GM12878 (cell line): Measurements from ENCODE around the gene SSBP2. TPM values are rescaled to one million over a fixed set of nuclear protein-coding genes. Genes with fewer than 3 reads are reported as not detected.

Source experiments
- CBX5 ChIP-seq: sonication (generic); IDR thresholded peaks from 2 replicates; pipeline ENCODE4 v1.6.1; 2016; ENCODE audit warnings: low read depth, moderate library complexity, mild to moderate bottlenecking, inconsistent platforms
- CHD1 ChIP-seq: IDR thresholded peaks from 2 replicates; pipeline ENCODE4 v1.6.1; 2012; ENCODE audit warnings: low read depth, low read length, improper control_type of control experiment
- CUX1 ChIP-seq: IDR thresholded peaks from 2 replicates; pipeline ENCODE4 v1.6.1; 2012; ENCODE audit warnings: improper control_type of control experiment, low read depth, low read length; ENCODE audit not compliant: insufficient replicate concordance
- HDAC2 ChIP-seq: fragments of 200-600 bp; sonication (generic); IDR thresholded peaks from 2 replicates; pipeline ENCODE4 v1.6.1; 2017
- MYC ChIP-seq: IDR thresholded peaks from 2 replicates; pipeline ENCODE4 v1.6.1; 2011; ENCODE audit warnings: mild to moderate bottlenecking, low read length, moderate library complexity, inconsistent platforms; ENCODE audit not compliant: insufficient read depth, insufficient replicate concordance, insufficient read length, severe bottlenecking
- NR2C2 ChIP-seq: IDR thresholded peaks from 2 replicates; pipeline ENCODE4 v1.6.1; 2011; ENCODE audit warnings: borderline replicate concordance, low read depth; ENCODE audit not compliant: control insufficient read depth, insufficient read length
- polyA plus RNA-seq, 11 experiments: library from polyadenylated mRNA; depleted of rRNA in 4 of 11; unstranded in 6 of 11; stranded (reverse) in 5 of 11; fragments of >200 nt; fragmentation: Nextera tagmentation in 4 of 11; fragmentation: Illumina TruSeq in 1 of 11; extraction: Ambion mirVana in 4 of 11; extraction: Trizol in 1 of 11; gene quantifications; 1 replicate in 1 of 11; 2 replicates in 10 of 11; pipeline versions ENCODE4 v1.2.1 to v1.2.3, GENCODE V29; 2011 to 2016; ENCODE audit warnings: inconsistent platforms in 2 of 11, missing spikeins in 2 of 11, low read depth in 1 of 11
- total RNA-seq, 4 experiments: library from RNA; depleted of rRNA in 3 of 4; stranded (reverse); fragments of >200 nt in 3 of 4; fragmentation: Illumina TruSeq in 1 of 4; extraction: Trizol in 1 of 4; gene quantifications; 2 replicates each; pipeline versions ENCODE4 v1.2.1 to v1.2.3, GENCODE V29; 2013 to 2021
- TF ChIP-seq, protein P1 (sequence below): fragments of 150-350 bp; IDR thresholded peaks from 2 replicates; pipeline ENCODE4 v1.6.1; 2014; ENCODE audit warnings: mild to moderate bottlenecking, low read depth, low read length
- TF ChIP-seq, protein P2 (sequence below), 3 experiments: IDR thresholded peaks in 2 of 3; conservative IDR thresholded peaks in 1 of 3; 2 replicates each; pipeline ENCODE4 v1.5.1; 2011; ENCODE audit warnings: low read depth in 3 of 3, low read length in 3 of 3, mild to moderate bottlenecking in 3 of 3, control low read depth in 2 of 3, moderate library complexity in 2 of 3, inconsistent platforms in 1 of 3, mixed read lengths in 1 of 3; ENCODE audit not compliant: control insufficient read depth in 2 of 3, insufficient read depth in 1 of 3; ENCODE audit errors: extremely low read depth in 1 of 3
- TF ChIP-seq, protein P3 (sequence below): IDR thresholded peaks from 2 replicates; pipeline ENCODE4 v1.6.1; 2012; ENCODE audit warnings: low read depth, low read length, improper control_type of control experiment

Gene SSBP2
- total and polyA plus RNA-seq, 10 of the 15 experiments (the other 5 are each of a cell fraction or from before 2014, with no cell fraction given), result 52.2 to 132 (median 110) TPM

DNA sequence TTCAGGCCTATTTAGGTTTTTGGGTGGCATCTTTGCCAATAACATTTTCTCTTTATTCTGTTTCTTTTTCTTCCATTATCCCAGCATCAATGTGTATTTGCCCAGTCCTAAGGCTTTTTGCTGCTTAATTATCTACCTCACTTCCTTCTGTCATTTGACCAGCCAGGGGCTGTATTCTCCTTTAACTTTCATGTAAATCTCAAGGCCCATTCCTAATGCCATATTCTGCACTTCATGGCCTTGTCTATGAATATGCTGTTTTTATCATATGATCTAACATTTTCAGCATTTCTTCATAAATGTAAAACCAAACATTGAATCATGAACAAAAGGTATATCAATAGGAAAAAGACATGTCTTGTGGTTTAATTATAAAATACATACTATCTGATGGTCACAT lies 108.7 kb downstream of the SSBP2 start (continued):
- TF ChIP-seq, protein P1, sequence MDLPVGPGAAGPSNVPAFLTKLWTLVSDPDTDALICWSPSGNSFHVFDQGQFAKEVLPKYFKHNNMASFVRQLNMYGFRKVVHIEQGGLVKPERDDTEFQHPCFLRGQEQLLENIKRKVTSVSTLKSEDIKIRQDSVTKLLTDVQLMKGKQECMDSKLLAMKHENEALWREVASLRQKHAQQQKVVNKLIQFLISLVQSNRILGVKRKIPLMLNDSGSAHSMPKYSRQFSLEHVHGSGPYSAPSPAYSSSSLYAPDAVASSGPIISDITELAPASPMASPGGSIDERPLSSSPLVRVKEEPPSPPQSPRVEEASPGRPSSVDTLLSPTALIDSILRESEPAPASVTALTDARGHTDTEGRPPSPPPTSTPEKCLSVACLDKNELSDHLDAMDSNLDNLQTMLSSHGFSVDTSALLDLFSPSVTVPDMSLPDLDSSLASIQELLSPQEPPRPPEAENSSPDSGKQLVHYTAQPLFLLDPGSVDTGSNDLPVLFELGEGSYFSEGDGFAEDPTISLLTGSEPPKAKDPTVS, result no peak
- TF ChIP-seq CHD1 (no peak), CUX1 (no peak), HDAC2 (no peak), CBX5 (no peak), NR2C2 (no peak), MYC (no peak)
- TF ChIP-seq, protein P2, sequence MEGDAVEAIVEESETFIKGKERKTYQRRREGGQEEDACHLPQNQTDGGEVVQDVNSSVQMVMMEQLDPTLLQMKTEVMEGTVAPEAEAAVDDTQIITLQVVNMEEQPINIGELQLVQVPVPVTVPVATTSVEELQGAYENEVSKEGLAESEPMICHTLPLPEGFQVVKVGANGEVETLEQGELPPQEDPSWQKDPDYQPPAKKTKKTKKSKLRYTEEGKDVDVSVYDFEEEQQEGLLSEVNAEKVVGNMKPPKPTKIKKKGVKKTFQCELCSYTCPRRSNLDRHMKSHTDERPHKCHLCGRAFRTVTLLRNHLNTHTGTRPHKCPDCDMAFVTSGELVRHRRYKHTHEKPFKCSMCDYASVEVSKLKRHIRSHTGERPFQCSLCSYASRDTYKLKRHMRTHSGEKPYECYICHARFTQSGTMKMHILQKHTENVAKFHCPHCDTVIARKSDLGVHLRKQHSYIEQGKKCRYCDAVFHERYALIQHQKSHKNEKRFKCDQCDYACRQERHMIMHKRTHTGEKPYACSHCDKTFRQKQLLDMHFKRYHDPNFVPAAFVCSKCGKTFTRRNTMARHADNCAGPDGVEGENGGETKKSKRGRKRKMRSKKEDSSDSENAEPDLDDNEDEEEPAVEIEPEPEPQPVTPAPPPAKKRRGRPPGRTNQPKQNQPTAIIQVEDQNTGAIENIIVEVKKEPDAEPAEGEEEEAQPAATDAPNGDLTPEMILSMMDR (IDR thresholded peaks at IDR 0.05 in 2 of 3, conservative IDR thresholded peaks at IDR 0.05 in 1 of 3; ENCODE audit: control insufficient read depth in 2 of 3, extremely low read depth in 1 of 3, insufficient read depth in 1 of 3, low read depth in 3 of 3, low read length in 3 of 3), result no peak
- TF ChIP-seq, protein P3, sequence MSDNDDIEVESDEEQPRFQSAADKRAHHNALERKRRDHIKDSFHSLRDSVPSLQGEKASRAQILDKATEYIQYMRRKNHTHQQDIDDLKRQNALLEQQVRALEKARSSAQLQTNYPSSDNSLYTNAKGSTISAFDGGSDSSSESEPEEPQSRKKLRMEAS, result no peak
- TF ChIP-seq, all 136 proteins: peak for 0
